HL-60 (cell line): Measurements from ENCODE around the gene OPRL1.

ENCODE experiments used
- CTCF ChIP-seq: IDR thresholded peaks from one replicate; pipeline ENCODE4 v1.5.1; 2011; ENCODE audit warnings: low read length, control low read depth, inconsistent platforms; ENCODE audit not compliant: insufficient read depth
- POLR2AphosphoS5 ChIP-seq: IDR thresholded peaks from 2 replicates; pipeline ENCODE4 v1.6.1; 2012; ENCODE audit warnings: low read depth
- REST ChIP-seq: IDR thresholded peaks from 2 replicates; pipeline ENCODE4 v1.6.1; 2012; ENCODE audit warnings: low read depth; ENCODE audit not compliant: insufficient replicate concordance

- TF ChIP-seq CTCF = no peak
- no peak for TF ChIP-seq POLR2AphosphoS5
- no peak for TF ChIP-seq REST
Measured at GRCh38 chr20:64105846-64106434, 26.1 kb downstream of the OPRL1 start.
